Activated CD4-positive, alpha-beta T cell treated with anti-CD3 and anti-CD28 coated beads, Interleukin-10, Interleukin-2, amounts not matched to agents 100 ng/mL and 50 ng/mL, durations not matched to agents 16 hours and 8 hours (primary cell): ENCODE data around the gene CCR5AS.
"Not testable (repeated sequence)": the region's sequence is repeated elsewhere in the genome, so short reads cannot be mapped to it uniquely, and the experiment has no call there.

Experiments used
- DNase-seq: peaks from one replicate; pipeline ENCODE4 v3.0.0-alpha.2; 2020

The CCR5AS gene

DNA sequence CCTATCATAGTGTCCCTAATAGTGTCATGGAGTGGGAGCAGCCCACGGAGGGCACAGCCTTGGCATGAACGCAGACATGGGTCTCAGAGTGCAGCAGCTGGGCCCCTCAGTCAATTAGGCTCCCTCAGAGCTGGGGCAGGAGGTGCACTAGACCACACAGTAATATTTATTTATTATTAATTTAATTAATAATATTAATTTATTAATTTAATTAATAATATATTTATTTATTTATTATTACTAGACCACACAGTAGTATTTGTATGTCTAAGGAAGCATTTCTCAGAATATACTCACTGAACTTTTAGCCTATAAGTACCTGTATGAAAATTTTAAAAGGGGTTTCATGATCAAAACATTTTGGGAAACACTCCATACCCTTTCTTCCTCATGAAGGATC, 5.3 kb downstream of the CCR5AS start:
- no peak for DNase-seq

GRCh38 chr3:46400846-46401245, 6.0 kb downstream of the CCR5AS start:
- no peak for DNase-seq

GRCh38 chr3:46400000-46400734, 6.7 kb downstream of the CCR5AS start:
- no peak for DNase-seq

DNA sequence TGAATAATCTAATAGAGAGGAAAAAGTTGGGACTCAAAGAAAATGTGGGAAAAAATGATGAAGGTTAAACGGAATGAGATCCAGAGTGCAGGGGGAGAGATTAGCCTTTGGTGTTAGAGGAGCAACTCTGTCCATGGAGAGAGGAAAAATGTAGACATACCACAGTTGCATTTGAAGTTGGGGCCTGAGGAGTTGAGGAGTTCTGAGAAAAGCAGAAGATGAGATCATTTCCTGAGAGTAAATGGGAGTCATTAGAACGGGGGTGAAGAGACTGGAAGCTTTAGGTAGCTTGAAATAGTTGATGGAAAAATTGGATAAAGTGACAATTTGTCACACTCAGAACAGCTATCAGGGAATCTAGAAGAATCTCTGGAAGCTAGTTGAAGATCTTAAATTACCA, 7.3 kb downstream of the CCR5AS start:
- no peak for DNase-seq

GRCh38 chr3:46399098-46399497, 7.8 kb downstream of the CCR5AS start:
- DNase-seq: no peak

- DNase-seq: no peak
Measured at GRCh38 chr3:46398186-46398955, 8.5 kb downstream of the CCR5AS start.

DNA sequence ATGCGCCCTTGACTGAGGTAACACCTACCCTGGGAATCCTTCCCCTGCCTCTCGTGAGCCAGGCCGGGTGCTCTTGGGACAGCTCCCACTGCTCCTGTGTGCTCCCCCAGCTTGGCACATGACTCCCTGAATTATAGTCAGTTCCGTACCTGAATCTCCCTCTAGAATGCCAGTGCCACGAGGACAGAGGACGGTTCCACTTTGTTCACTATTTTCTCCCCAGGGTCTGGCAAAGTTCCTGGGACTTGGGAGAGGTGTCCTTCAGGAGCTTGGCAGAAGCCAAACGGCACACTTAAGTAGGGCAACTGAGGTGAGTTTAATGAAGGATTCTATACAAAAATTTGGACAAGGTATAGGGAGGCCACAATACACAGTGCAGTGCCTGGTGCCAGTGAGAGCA, 9.8 kb downstream of the CCR5AS start:
- no peak for DNase-seq

GRCh38 chr3:46395766-46396530, 10.9 kb downstream of the CCR5AS start:
- no peak for DNase-seq

DNA sequence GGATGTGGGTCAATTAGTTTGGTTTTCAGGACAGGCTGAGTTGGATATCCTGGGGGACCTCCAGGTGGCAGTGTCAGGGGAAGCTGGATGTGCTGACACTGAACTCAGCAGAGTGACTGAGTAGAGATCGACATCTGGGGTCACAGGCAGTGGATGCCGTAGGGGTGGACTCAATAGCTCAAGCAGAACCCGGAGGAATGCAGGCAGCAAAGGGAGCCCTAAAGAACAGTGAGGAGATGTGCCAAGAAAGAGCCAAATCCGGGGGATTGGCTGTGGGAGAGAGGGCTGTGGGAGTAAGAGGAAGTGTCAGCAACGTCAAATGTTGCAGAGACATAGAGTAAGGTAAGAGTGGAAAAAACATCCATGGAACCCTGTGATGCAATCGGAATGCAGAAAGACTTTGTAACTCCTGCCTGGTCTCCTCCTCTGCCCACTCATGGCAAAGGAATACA, 11.6 kb downstream of the CCR5AS start:
- no peak for DNase-seq

GRCh38 chr3:46393554-46394434, 13.1 kb downstream of the CCR5AS start:
- no peak for DNase-seq

GRCh38 chr3:46393011-46393410, 13.9 kb downstream of the CCR5AS start:
- no peak for DNase-seq

GRCh38 chr3:46391526-46391925, 15.3 kb downstream of the CCR5AS start:
- DNase-seq: not testable (repeated sequence)

DNA sequence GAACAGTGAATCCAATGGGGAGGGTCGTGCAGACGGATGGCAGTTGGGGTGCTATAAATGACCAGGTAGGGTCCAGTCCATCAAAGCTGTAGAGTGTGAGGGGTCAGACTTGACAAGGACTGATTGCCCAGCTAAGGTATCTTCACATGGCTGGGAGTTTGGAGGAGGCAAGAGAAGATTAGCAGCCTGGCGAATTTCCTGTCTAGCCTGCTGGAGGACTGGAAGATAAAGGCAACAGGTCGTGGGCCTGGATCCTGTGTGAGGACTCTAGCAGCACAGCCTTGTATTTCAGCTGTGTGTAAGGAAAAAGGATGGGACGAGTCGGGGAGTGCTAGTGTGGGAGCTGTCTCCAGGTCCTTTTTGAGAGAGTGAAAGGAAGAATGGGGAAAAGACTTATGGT, 17.6 kb downstream of the CCR5AS start:
- no peak for DNase-seq

- DNase-seq: not testable (repeated sequence)
Measured at GRCh38 chr3:46388847-46389246, 18.0 kb downstream of the CCR5AS start.

DNA sequence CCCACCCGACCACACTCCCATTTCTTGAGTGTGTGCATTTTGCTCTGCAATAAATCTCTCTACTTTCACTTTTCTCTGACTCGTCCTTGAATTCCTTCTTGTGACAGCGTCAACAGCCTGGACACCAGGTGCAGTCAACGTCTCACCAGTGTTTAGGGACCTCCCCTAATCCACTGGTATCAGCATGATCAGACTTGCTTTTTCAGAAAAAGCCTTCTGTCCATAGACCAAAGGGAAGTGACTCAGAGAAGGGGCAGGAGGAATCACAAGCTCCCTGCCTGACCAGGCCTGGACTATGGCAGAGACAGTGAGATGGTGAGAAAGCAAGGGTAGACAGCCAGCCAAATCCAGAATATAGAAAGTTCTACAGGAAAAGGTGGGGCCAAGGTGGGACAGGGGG, 20.7 kb downstream of the CCR5AS start:
- DNase-seq: no peak

- DNase-seq: no peak
Measured at GRCh38 chr3:46383951-46384330, 22.9 kb downstream of the CCR5AS start.

- no peak for DNase-seq
Measured at GRCh38 chr3:46383211-46383950, 23.5 kb downstream of the CCR5AS start.

DNA sequence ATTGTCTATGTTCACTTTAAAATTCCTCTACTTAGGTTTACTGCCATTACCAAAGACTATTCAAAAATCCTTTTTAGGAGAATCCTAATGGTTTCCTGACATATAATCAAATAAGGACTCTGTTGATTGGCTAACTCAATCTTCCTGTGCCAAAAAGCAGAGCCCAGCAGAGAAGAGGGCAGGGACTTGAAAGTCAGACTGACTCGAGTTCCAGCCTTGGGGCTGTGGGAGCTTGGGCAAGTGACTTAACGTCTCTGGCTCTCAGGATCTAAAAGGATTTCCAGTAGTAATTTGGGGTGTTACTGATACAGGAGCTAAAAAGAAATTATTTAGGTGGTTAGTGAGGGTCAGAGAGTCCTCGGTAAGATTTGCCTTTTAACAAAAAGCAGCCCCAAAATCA, 25.2 kb downstream of the CCR5AS start:
- no peak for DNase-seq

DNA sequence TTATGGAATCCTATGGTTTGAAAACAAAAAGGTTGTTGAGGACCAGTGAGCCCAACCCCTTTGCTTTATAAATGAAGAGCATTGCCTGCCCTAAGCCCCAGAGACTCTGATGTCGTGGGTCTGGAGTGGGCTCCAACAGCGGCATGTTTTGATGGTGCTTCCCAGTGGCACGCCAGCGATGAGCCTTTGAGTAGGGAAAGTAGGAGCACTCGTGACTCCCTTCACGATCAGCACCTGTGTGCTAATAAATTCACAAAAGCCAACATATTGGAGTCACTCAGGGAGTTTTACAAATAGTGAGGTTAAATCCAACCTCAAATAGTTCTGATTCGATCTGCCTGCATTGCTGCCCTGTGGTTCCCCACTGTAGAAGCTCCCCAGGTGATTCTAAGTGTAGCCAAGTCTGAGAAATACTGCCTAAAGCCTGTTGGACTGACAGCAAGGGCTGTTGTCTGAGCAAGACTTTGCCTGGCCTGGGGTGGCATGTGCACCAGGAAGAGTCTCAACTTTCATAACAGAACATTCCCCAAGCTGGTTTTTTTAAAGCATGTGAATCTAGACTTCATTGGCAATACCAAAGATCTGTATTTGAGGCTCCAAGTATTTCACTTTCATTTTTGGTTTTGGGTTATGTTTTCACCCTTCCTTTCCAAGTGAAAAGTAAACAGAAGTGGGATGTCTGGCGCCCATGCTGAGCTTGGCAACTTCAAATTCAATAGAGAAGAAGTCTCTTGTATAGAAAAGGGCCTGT, 26.2 kb downstream of the CCR5AS start:
- no peak for DNase-seq

- DNase-seq: peak; percentile 78
Measured at GRCh38 chr3:46378426-46378942, 28.4 kb downstream of the CCR5AS start.

DNA sequence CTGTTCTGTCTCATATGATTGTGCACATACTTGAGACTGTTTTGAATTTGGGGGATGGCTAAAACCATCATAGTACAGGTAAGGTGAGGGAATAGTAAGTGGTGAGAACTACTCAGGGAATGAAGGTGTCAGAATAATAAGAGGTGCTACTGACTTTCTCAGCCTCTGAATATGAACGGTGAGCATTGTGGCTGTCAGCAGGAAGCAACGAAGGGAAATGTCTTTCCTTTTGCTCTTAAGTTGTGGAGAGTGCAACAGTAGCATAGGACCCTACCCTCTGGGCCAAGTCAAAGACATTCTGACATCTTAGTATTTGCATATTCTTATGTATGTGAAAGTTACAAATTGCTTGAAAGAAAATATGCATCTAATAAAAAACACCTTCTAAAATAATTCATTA, 31.1 kb downstream of the CCR5AS start:
- no peak for DNase-seq
